ENCODE results near the gene DEGS1.

The DEGS1 gene

GRCh38 chr1:224182866-224183590 lies at the start of gene DEGS1:
Gene DEGS1, plus strand, starts transcription at chr1:224183240. Its CDS starts 97 bp downstream, at chr1:224183337.
- peak; percentile 88 for DNase-seq

- DNase-seq = no peak
These were observed 49.2 kb upstream of the DEGS1 start for GRCh38 chr1:224133741-224134299.

GRCh38 chr1:224137518-224137917 lies 45.5 kb upstream of the DEGS1 start:
- no peak for DNase-seq

GRCh38 chr1:224138198-224138597 lies 44.8 kb upstream of the DEGS1 start:
- DNase-seq = no peak

GRCh38 chr1:224141693-224142092 lies 41.3 kb upstream of the DEGS1 start:
- DNase-seq = no peak

- no peak for DNase-seq
These were observed 33.3 kb upstream of the DEGS1 start for GRCh38 chr1:224149709-224150108.

- DNase-seq = no peak
These were observed 31.9 kb upstream of the DEGS1 start for GRCh38 chr1:224151117-224151516.

- DNase-seq = no peak
These were observed 25.7 kb upstream of the DEGS1 start for GRCh38 chr1:224157316-224157715.

- no peak for DNase-seq
These were observed 23.5 kb upstream of the DEGS1 start for GRCh38 chr1:224159541-224159940.

GRCh38 chr1:224160171-224160682 lies 22.8 kb upstream of the DEGS1 start:
- no peak for DNase-seq

- DNase-seq = no peak
These were observed 20.3 kb upstream of the DEGS1 start for GRCh38 chr1:224162768-224163167.

- no peak for DNase-seq
These were observed 19.7 kb upstream of the DEGS1 start for GRCh38 chr1:224163311-224163710.

- DNase-seq = peak; percentile 91
These were observed 14.1 kb upstream of the DEGS1 start for GRCh38 chr1:224168859-224169380.

- no peak for DNase-seq
These were observed 13.2 kb upstream of the DEGS1 start for GRCh38 chr1:224169718-224170270.

- DNase-seq = no peak
These were observed 12.7 kb upstream of the DEGS1 start for GRCh38 chr1:224170343-224170742.

GRCh38 chr1:224170748-224171478 lies 12.1 kb upstream of the DEGS1 start:
- DNase-seq = peak; percentile 52

GRCh38 chr1:224172229-224172628 lies 10.8 kb upstream of the DEGS1 start:
- DNase-seq = no peak

GRCh38 chr1:224173523-224173922 lies 9.5 kb upstream of the DEGS1 start:
- no peak for DNase-seq

GRCh38 chr1:224175617-224176016 lies 7.4 kb upstream of the DEGS1 start:
- DNase-seq = no peak

- no peak for DNase-seq
These were observed 5.6 kb upstream of the DEGS1 start for GRCh38 chr1:224177356-224177999.

- no peak for DNase-seq
These were observed 4.1 kb upstream of the DEGS1 start for GRCh38 chr1:224178894-224179293.

- DNase-seq = no peak
These were observed 2.1 kb upstream of the DEGS1 start for GRCh38 chr1:224180783-224181452.
